A673 (cell line): ENCODE data around the gene GJB3. TPM values are rescaled to one million over a fixed set of nuclear protein-coding genes. Genes with fewer than 3 reads are reported as not detected.
A peak's percentile ranks its signal among the peaks of the same experiment; 100 is the strongest.

Experiments
- BruUV-seq: library from RNA; stranded (reverse); fragments of 400-500 nt; replicated peaks from 2 replicates; lab custom pipeline; 2021; lab: Mats Ljungman, UMichigan
- CTCF ChIA-PET: fragments of 300-600 bp; sonication (Branson Sonifier 250); formaldehyde crosslinking; loops from one replicate; lab custom pipeline; 2022; ENCODE audit warnings: antibody characterized with exemption; lab: Charles Lee
- POLR2A ChIA-PET: fragments of 300-600 bp; sonication (Branson Sonifier 250); formaldehyde crosslinking; loops from one replicate; lab custom pipeline; 2022; ENCODE audit warnings: antibody characterized with exemption; ENCODE audit not compliant: low non-redundant PET; lab: Charles Lee
- DNase-seq: peaks from one replicate; pipeline ENCODE4 v3.0.0-alpha.2; 2015; ENCODE audit warnings: low spot score
- H3K27ac ChIP-seq: fragments of 200-600 bp; sonication (generic); 2 replicates; pipeline ENCODE4 v1.5.1; 2016; ENCODE audit warnings: mixed run types, low read depth, mild to moderate bottlenecking, mixed read lengths, antibody characterized with exemption, low read length; ENCODE audit not compliant: poor library complexity, severe bottlenecking
- H3K27me3 ChIP-seq: fragments of 200-600 bp; sonication (generic); replicated peaks from 2 replicates; pipeline ENCODE4 v1.6.1; 2017; ENCODE audit warnings: mixed run types, low read depth, mild to moderate bottlenecking, mixed read lengths, antibody characterized with exemption, low read length; ENCODE audit not compliant: insufficient read depth, poor library complexity
- H3K36me3 ChIP-seq: fragments of 200-600 bp; sonication (generic); 2 replicates; pipeline ENCODE4 v1.6.1; 2016; ENCODE audit warnings: mixed run types, mild to moderate bottlenecking, mixed read lengths, antibody characterized with exemption, low read length; ENCODE audit not compliant: insufficient read depth, poor library complexity, severe bottlenecking
- H3K4me1 ChIP-seq: fragments of 200-600 bp; sonication (generic); 2 replicates; pipeline ENCODE4 v1.6.1; 2017; ENCODE audit warnings: mixed run types, mild to moderate bottlenecking, mixed read lengths, antibody characterized with exemption, low read length; ENCODE audit not compliant: insufficient read depth, poor library complexity, severe bottlenecking
- H3K4me3 ChIP-seq: fragments of 200-600 bp; sonication (generic); 2 replicates; pipeline ENCODE4 v1.5.1; 2016; ENCODE audit warnings: low read depth, mixed run types, mild to moderate bottlenecking, mixed read lengths, low read length; ENCODE audit not compliant: poor library complexity, severe bottlenecking
- H3K9me3 ChIP-seq: fragments of 200-600 bp; sonication (generic); 2 replicates; pipeline ENCODE4 v1.6.1; 2016; ENCODE audit warnings: mixed run types, low read depth, mild to moderate bottlenecking, mixed read lengths, antibody characterized with exemption, low read length; ENCODE audit not compliant: poor library complexity, severe bottlenecking
- EZH2 ChIP-seq: fragments of 200-600 bp; sonication (generic); IDR thresholded peaks from 2 replicates; pipeline ENCODE4 v1.6.1; 2017; ENCODE audit warnings: borderline replicate concordance, low read depth, mild to moderate bottlenecking, mixed read lengths, antibody characterized with exemption, low read length; ENCODE audit not compliant: poor library complexity, severe bottlenecking
- intact Hi-C: fragments of 100-400 bp; cut with micrococcal nuclease; formaldehyde crosslinking; loops from one replicate; pipeline ENCODE4 v1.10.0; 2022; ENCODE audit not compliant: unreplicated experiment
- total RNA-seq: library from RNA; stranded (reverse); gene quantifications from 2 replicates; pipeline ENCODE4 v1.2.3, GENCODE V29; 2021
- TF ChIP-seq, protein P1 (sequence below): fragments of 300-800, 200-600 bp; sonication (generic); conservative IDR thresholded peaks from 2 replicates; pipeline ENCODE4 v1.5.1; 2017; ENCODE audit warnings: low read depth, mild to moderate bottlenecking, antibody characterized with exemption, low read length, moderate library complexity, mixed read lengths

Gene GJB3
- total RNA-seq, 1 experiment from 2014 or later: not detected

DNA sequence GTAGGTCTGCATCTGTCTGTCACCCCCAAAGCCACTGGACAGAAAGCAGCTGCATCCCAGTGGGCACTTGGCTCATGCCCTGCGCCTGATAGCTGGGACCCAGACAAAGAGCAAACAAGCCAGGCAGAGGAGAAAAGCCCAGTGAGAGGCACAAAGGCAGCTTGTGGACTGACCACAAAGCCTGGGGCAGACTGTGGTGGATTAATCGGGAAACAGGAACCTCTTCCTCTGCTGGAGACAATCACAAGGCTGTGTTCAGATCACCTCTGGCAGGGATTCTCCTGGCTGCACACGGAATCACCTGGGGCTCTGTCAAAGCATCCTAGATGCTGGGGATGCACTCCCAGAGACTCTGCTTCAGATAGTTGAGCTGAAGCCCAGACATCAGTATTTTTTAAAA, 41.4 kb upstream of the GJB3 start:
- no peak overlapping the region for H3K4me3 ChIP-seq
- no TSS peak for BruUV-seq
- ChIA-PET CTCF (no interaction called here), POLR2A (no interaction called here)
- H3K27me3 ChIP-seq: no peaks in the 10 kb centered on the region
- no peak overlapping the region for H3K27ac ChIP-seq
- TF ChIP-seq EZH2: no peak
- TF ChIP-seq, protein P1, sequence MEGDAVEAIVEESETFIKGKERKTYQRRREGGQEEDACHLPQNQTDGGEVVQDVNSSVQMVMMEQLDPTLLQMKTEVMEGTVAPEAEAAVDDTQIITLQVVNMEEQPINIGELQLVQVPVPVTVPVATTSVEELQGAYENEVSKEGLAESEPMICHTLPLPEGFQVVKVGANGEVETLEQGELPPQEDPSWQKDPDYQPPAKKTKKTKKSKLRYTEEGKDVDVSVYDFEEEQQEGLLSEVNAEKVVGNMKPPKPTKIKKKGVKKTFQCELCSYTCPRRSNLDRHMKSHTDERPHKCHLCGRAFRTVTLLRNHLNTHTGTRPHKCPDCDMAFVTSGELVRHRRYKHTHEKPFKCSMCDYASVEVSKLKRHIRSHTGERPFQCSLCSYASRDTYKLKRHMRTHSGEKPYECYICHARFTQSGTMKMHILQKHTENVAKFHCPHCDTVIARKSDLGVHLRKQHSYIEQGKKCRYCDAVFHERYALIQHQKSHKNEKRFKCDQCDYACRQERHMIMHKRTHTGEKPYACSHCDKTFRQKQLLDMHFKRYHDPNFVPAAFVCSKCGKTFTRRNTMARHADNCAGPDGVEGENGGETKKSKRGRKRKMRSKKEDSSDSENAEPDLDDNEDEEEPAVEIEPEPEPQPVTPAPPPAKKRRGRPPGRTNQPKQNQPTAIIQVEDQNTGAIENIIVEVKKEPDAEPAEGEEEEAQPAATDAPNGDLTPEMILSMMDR: no peak
- no peaks in the 10 kb centered on the region for H3K36me3 ChIP-seq
- no peaks in the 10 kb centered on the region for H3K9me3 ChIP-seq
- intact Hi-C loops: loop anchor here (5.0 kb wide), 1 partner anchor 1107 kb away; no protein-coding TSS in a partner anchor
- no peaks in the 10 kb centered on the region for H3K4me1 ChIP-seq
- no peak for DNase-seq

DNA sequence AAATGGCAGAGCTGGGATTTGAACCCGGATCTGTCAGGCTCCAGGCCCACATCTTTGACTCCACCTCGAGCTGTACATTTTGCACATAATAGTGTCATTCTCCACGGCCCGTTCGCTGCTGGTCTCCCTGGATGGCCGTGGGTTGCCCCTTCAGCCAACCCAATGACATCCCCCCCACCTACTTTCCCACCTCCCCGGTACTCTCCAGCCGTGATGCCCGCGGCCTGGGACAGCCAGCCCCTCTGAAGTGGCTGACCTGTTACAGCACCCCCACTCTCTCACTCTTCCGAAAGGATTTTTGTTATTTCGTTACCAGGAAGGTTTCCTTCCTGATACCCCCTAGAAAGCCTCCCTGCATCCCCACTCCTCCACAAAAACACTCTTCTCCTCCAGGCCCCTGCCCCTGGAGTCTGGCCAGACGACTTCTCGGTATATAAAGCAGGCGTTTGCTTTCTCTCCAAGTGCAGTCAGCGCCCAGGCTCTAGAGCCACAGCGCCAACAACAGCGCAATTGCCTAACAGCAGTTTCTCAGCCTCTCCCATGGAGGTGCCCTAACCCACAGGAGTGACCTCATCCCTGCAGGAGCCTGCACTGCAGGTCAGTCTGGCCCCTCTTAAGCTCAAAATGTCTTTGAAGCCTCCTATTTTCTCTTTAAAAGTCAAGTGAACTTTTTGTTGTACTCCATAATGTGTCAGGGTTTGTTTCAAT, 40.7 kb upstream of the GJB3 start:
- Histone ChIP-seq H3K27me3 (no peaks in the 10 kb centered on the region), H3K9me3 (no peaks in the 10 kb centered on the region), H3K36me3 (no peaks in the 10 kb centered on the region), H3K4me1 (no peaks in the 10 kb centered on the region), H3K4me3 (no peak overlapping the region), H3K27ac (no peak overlapping the region)
- DNase-seq: no peak
- ChIA-PET POLR2A (no interaction called here), CTCF (interaction anchor here (0.6 kb wide), 1 partner anchor 388 kb away, joined by 3 read pairs; no protein-coding TSS in a partner anchor)
- no peak for TF ChIP-seq EZH2
- TF ChIP-seq, protein P1: no peak
- no TSS peak for BruUV-seq
- intact Hi-C loops: loop anchor here (5.0 kb wide), 1 partner anchor 1108 kb away; no protein-coding TSS in a partner anchor

DNA sequence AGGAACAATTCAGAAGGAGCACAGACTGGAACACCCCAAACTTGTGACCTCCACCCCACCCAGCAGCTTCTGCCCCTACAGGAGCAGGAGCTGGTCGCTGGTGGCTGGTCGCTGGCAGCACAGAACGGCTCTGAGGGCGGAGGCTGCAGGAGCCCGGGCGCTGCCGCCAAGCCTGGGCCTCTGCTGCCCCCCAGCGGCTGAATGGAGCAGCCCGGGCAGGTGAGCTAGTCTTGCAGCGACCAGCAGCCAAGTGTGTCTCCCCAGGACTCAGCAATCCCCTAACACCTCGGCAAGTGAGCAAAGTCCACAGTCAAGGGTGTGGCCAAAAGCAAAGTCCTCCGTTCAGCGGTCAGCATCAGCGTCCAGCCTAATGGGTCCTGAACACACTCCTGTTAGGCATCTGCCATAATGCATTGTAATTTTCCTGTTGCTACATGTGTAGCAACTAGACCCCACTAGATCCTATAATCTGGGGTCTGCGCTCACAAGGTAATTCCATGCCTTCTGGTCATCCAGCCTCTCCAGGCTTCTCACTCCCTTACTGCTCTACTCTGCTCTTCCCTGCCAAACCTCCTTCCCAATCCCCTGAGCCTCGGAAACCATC, 38.2 kb upstream of the GJB3 start:
- CTCF ChIA-PET: interaction anchor here (0.6 to 2.0 kb wide), 6 partner anchors 10 to 1110 kb away, joined by 3 to 10 read pairs (median 4); no protein-coding TSS in a partner anchor
- BruUV-seq: no TSS peak
- intact Hi-C loops: loop anchor here (2.0 to 5.0 kb wide), 2 partner anchors 282 to 1110 kb away; no protein-coding TSS in a partner anchor

More for the DNA sequence above, 38.2 kb upstream of the GJB3 start:
- DNase-seq: peak; percentile 78
- TF ChIP-seq, protein P1: peak; percentile 96
- TF ChIP-seq EZH2: no peak
- H3K27ac ChIP-seq: no peak overlapping the region
- H3K4me3 ChIP-seq: no peak overlapping the region
- POLR2A ChIA-PET: no interaction called here
- H3K36me3 ChIP-seq: no peaks in the 10 kb centered on the region
- H3K27me3 ChIP-seq: no peaks in the 10 kb centered on the region
- H3K4me1 ChIP-seq: no peaks in the 10 kb centered on the region
- no peaks in the 10 kb centered on the region for H3K9me3 ChIP-seq
